ENCODE measurements around the gene GNB1.

The GNB1 gene

DNA sequence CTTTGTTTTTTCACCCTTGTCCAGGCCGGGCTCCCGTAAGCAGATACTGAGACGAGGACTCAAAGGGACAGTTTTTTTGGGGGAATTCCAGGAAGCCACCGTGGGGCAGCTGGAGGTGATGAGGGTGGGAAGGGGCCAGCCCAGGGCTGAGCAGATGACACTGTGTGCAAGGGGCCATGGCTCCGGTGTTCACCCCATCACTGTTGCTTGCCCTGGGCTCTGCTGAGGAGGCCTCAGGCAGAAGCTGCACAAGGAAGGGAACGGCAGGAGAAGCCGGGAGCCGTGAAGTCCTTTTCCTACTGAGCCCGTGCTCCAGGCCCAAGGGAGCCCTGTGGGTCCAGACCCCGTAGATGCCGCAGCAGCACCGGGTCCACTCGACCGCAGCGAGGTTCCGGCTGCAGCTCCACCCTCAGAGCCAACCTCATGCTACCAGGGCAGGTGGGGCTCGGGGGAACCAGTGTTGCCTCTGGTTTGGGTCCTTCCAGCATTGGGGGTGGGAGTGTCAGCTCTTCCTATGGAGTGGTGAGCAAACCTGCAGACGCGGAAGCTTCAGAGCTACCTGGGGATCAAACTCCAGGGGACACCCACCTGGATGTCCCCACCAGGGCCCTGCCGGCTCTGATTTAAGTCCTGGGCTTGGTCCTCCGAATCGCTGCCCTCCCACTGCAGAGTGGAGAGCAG, 19.9 kb upstream of the GNB1 start:
- DNase-seq (ENCODE audit: insufficient read length, low spot score) (no peak), FAIRE-seq (no peak)

GRCh38 chr1:1910033-1910465, 19.2 kb upstream of the GNB1 start:
- FAIRE-seq, result no peak
- DNase-seq (ENCODE audit: insufficient read length, low spot score), result no peak

DNA sequence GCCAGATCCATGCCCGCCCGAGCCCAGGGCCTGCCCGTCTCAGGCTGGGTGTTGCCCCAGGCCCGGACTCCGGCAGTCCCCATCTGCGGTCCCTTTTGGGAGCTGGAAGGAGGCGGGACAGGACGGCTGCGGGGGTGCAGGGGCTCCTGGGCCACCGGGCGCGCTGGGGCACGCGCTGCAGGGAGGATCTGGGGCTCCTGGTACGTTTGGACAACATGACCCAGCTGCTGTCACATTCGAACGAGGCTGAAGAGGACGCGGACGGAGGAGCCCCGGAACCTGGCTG, 17.6 kb upstream of the GNB1 start:
- peak; percentile 23 for FAIRE-seq
- no peak for DNase-seq (ENCODE audit: insufficient read length, low spot score)

DNA sequence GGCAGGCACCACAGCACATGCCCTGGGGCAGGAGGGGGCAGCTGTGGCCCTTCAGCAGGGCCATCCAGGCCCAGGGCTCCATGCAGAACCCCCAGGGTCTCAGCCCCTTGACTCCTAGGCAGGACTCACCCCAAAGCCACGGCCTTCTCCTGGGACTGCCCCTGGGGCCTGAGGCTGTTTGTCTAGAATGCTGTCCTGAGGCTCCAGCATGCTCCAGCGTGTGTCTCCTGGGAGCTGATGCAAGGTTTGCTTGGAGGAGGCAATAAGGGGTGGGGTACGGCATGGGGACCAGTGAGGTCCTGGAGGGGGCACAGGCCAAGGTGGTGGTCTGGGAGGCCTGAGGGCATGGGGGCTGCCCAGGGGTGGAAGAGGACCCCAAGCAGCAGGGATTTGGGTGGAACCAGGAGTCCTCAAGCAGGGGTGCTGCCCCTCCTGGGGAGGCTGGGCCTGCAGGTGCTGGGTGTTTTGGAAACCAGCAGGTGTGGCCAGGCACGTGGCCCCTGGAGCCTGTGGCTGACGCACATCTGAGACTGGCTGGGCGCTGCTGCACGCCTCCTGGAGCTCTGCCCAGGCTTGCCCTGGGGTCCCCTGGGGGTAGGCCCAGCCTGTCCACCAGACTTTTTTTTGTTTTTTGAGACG, 16.3 kb upstream of the GNB1 start:
- FAIRE-seq (no peak), DNase-seq (ENCODE audit: insufficient read length, low spot score) (no peak)

DNA sequence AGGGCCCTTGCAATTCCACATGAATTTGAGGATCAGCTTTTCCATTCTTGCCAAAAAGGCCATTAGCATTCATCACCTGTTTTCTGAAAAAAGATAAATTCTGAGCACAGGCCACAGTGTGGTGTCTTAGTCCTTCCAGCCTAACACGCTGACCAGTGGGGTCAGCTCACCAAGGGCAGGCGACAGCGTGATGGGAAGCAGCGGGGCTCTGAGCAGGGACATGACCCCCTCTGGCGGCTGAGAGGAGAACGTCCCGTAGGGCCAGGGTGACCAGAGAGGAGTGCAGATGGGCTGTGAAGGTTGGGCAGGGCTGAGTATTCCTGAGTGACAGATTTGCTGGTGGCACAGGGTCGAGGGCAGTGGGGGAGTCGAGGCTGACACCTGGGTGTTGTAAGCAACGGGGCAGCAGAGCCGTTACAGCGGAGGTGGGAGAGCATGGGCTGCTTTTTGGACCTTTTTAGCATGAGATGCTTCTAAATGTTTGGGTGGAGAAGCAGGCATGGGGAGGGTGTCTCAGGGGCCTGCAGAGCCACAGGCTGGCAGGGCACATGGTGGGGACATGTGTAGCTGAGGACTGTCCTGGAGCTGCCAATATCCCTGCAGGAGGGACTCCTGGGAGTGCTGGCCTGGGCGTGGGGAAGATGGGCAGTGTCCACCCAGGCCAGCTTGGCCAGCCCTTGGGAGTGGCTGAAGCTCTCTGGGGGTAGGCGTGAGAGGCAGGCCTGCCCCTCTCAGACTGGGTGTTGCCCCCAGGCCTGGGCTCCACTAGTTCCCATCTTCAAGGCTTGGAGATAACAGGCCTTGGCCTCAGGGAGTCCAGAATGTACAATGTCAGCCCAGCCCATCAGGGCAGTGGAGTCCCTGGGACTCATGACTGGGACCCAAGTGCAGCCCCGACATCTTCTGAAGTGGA, 15.6 kb upstream of the GNB1 start:
- FAIRE-seq, result peak; percentile 87
- DNase-seq (ENCODE audit: insufficient read length, low spot score), result peak; percentile 71

DNA sequence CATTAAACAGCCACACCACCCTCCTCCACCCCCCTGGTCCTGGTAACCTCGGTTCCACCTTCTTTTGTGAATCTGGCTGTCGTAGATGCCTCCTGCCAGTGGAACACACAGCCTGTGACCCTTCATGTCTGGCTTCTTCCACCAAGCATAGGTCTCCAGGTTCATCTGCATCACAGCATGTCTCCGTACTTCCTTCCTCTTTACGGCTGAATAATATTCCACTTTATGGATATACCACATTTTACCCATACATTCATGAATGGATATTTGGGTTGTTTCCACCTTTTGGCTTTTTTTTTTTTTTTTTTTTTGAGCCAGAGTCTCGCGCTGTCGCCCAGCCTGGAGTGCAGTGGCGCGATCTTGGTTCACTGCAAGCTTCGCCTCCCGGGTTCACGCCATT, 12.3 kb upstream of the GNB1 start:
- DNase-seq (ENCODE audit: insufficient read length, low spot score), result no peak

DNA sequence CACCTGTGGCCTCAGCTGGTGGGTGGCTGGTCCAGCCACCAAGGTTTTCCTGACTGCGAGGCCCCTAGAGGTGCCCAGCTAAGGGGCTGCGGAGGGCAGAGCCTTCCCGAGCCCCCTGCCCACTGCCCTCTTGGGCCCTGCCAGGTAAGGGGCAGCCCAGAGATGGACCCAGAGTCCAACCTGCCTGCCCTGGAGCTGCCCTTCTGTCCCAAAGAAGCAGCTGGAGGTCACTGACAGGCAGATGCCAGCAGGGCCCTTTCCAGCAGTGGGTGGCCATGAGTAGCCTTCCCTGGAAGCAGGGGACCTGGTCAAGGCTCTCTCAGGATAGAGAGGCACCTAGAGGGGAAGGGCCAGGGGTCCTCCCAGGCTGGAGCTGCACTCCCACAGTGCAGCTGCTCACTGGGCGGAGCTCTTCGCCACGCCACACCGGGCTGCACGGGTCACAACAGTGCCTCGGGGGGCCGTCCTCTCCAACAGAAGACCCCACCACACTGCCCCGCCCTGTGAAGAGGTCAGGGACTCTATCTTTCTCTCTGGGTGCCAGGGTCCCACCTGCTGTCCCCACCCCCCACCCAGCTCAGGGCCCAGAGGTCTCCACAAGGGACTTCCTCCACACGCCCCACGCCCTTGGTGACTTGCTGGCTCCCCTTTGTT, 10.9 kb upstream of the GNB1 start:
- FAIRE-seq (no peak), DNase-seq (ENCODE audit: insufficient read length, low spot score) (no peak)

More for the DNA sequence above, 12.3 kb upstream of the GNB1 start:
- FAIRE-seq, result no peak

DNA sequence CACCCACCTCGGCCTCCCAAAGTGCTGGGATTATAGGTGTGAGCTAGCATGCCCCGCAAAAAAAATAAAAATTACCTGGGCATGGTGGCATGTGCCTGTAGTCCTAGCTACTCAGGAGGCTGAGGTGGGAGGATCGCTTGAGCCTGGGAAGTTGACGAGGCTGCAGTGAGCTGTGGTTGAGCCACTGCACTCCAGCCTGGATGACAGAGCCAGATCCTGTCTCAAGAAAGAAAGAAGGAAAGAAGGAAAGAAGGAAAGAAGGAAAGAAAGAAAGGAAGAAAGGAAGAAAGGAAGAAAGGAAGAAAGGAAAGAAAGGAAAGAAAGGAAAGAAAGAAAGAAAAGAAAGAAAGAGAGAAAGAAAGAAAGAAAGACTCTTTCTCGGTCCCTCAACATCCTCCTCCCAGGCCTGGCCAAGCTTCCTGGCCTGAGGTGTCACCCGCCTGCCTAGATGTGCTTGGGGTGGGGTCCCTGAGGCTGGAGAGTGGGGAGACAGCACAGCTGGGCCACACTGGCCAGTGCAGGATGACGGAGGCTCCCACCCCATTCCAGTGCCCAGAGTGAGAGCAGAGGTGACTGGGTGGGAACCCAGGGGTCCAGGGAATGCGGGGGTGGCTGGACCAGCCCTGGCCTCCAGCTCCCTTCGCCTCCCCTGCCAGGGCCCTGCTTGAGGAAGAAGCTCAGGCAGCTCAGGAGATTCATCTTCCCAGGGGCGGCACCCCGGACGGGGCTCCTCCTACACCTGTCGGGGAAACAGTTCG, 10.2 kb upstream of the GNB1 start:
- FAIRE-seq, result no peak

GRCh38 chr1:1899967-1900327, 9.1 kb upstream of the GNB1 start:
- DNase-seq (ENCODE audit: insufficient read length, low spot score), result no peak
- FAIRE-seq, result no peak

More for the DNA sequence above, 10.2 kb upstream of the GNB1 start:
- no peak for DNase-seq (ENCODE audit: insufficient read length, low spot score)

DNA sequence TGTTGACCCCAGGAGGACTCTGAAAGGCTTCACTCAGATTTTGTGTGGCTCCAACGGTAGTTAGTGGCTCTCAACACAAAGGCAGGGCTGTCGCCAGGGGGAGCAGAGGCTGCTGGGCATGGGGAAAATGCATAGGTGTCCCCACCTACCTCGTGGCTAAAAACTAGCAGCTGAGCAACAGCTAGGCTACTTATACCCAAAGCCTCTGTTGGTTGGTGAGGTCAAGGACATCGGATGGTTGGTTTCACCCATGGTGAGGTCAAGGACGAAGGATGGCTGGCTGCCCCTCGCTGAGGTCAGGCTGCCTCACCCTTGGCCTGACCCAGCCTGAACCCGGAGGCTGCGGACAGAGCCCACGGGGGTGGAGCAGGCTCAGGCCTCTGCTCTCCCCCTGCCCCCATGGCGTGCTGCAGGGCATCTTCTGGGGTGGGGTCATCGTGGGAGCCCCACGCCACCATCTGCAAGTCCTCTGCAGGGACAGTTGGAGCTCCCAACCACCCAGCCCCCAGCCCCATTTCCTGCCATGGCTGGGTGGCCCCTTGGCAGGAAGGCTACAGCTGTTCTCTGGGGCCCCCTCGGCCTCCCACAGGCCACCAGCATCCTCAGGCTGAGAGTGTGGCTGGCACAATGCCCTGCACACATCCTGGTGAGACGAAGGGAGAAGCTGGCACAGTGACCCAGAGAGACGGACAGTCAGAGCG, 8.5 kb upstream of the GNB1 start:
- FAIRE-seq, result no peak
- no peak for DNase-seq (ENCODE audit: insufficient read length, low spot score)

- FAIRE-seq (no peak), DNase-seq (ENCODE audit: insufficient read length, low spot score) (no peak)
These were observed 7.5 kb upstream of the GNB1 start for GRCh38 chr1:1898246-1898933.

DNA sequence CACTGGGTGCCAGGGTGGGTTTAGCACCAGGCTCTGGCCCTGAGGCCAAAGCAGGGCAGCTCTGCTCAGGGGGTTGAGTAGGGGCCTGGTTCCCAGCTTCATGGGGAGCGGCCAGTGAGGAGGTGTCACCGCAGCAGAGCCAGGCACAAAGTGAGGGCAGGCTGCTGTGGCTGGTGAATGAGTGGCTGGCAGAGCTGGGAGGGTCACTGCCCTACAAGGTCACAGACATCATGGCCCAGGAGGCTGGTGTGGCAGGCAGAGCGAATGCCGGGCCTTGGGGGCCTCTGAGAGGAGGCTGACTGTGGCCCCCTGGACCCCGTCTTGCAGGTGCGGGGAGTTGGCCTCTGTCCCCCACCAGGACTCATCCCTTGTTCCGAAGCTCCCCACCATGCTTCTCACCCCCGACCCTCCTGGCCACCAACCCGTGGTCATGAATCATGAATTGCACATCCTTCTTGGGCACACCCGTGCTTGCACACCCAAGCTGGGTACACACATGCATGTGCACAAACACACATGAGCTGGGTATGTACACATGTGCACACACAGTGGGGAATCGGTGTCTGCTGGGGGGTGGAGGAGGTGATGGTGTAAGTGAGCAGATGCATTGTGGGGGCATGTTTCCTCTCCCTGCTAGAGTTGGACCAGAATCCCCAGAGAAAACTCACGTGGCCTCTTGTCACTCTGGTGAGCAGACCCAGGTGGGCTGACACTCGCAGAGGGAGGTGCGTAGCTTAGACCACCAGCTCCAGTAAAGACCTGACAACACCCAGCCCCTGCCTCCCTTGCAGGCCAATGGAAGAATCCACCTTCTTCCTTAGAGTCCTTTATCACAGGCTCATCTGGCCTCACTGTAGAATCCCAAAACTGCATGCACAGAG, 4.8 kb upstream of the GNB1 start:
- no peak for FAIRE-seq
- DNase-seq (ENCODE audit: insufficient read length, low spot score), result no peak

DNA sequence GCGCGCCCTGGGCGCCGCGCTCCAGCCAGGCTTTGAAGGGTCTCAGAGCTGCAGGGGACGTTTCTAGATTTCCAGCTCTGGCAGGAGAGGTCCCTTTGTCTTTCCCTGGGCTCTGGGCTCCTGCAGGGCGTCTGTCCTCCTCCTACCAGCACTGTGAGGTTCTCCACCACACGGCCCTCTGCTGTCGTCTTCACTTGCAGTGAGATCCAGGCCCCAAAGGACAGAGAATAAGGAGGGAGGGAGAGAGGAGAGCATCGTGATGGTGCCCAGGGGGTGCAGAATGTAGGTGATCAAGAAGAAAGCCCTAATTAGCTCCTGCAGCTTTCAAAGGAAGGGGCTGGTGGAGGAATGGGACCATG, 4.2 kb upstream of the GNB1 start:
- DNase-seq (ENCODE audit: insufficient read length, low spot score), result no peak
- no peak for FAIRE-seq

- DNase-seq (ENCODE audit: insufficient read length, low spot score) (no peak), FAIRE-seq (no peak)
These were observed 3.6 kb upstream of the GNB1 start for GRCh38 chr1:1894354-1895059.

DNA sequence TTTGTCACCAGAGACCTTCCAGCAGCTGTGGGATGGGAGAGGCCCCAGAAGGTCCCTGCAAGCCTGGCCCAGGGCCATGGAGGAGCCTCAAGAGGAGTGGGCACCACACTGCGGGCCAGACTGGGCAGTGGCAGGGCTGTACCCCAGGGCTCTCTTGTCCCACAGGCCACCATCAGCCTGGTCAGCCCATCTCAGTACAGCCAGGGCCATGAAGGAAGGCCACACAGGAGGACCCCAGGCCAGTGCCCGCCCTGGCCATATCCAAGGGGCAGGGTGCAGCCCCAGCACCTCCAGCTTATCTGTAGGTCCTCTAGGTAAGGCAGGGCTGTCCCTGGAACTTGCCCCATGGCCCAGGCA, 3.1 kb upstream of the GNB1 start:
- no peak for FAIRE-seq

GRCh38 chr1:1893291-1893985, 2.6 kb upstream of the GNB1 start:
- FAIRE-seq, result no peak
- no peak for DNase-seq (ENCODE audit: insufficient read length, low spot score)

More for the DNA sequence above, 3.1 kb upstream of the GNB1 start:
- no peak for DNase-seq (ENCODE audit: insufficient read length, low spot score)

- no peak for FAIRE-seq
- no peak for DNase-seq (ENCODE audit: insufficient read length, low spot score)
These were observed 1.9 kb upstream of the GNB1 start for GRCh38 chr1:1892763-1893120.
